HepG2 (cell line): Measurements from ENCODE around the gene CA10.

Experiments used
- HDAC2 ChIP-seq: sonication (generic); formaldehyde crosslinking; IDR thresholded peaks from 2 replicates; pipeline ENCODE4 v1.4.0; 2020; ENCODE audit warnings: missing genetic modification reagents
- MEIS2 ChIP-seq: sonication (generic); formaldehyde crosslinking; IDR thresholded peaks from 2 replicates; pipeline ENCODE4 v1.9.0; 2021; ENCODE audit warnings: mild to moderate bottlenecking, missing genetic modification reagents
- RAD21 ChIP-seq: fragments of 450-650 bp; formaldehyde crosslinking; IDR thresholded peaks from 2 replicates; pipeline ENCODE4 v1.5.0; 2020; ENCODE audit warnings: mild to moderate bottlenecking
- SIN3A ChIP-seq: IDR thresholded peaks from 2 replicates; pipeline ENCODE4 v1.6.1; 2011; ENCODE audit warnings: low read depth, mild to moderate bottlenecking, control low read depth, low read length, borderline replicate concordance
- SRF ChIP-seq: IDR thresholded peaks from 2 replicates; pipeline ENCODE4 v1.6.1; 2011; ENCODE audit warnings: mild to moderate bottlenecking, low read depth, low read length, moderate library complexity
- ZNF614 ChIP-seq: IDR thresholded peaks from 2 replicates; pipeline ENCODE4 v1.6.1; 2018; ENCODE audit warnings: missing biosample characterization, missing genetic modification reagents, inconsistent platforms, borderline replicate concordance
- TF ChIP-seq, protein P1 (sequence below): sonication (generic); formaldehyde crosslinking; IDR thresholded peaks from 2 replicates; pipeline ENCODE4 v1.4.0; 2020; ENCODE audit warnings: missing genetic modification reagents, borderline replicate concordance

DNA sequence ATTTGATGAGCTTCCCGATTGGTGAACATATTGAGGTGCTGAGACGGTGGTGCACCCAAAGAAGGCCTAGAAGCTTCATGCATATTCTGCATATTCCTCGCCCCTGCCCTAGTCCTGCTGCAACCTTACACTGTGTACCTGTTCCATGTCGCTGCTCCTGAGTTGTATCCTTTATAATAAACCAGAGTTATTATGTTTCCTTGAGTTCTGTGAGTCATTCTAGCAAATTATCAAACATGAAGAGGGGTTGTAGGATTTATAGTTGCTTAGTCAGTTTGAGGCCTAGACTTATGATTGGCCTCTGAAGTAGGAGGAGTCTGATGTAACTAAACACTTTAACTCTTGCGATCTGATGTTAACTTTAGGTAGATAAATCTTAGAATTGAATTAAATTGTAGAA lies 436.8 kb downstream of the CA10 start:
- TF ChIP-seq MEIS2 (CRISPR knock-in tag) (no peak), SIN3A (no peak), RAD21 (CRISPR knock-in tag) (no peak), SRF (no peak), HDAC2 (no peak), ZNF614 (CRISPR knock-in tag) (no peak)
- TF ChIP-seq, protein P1, sequence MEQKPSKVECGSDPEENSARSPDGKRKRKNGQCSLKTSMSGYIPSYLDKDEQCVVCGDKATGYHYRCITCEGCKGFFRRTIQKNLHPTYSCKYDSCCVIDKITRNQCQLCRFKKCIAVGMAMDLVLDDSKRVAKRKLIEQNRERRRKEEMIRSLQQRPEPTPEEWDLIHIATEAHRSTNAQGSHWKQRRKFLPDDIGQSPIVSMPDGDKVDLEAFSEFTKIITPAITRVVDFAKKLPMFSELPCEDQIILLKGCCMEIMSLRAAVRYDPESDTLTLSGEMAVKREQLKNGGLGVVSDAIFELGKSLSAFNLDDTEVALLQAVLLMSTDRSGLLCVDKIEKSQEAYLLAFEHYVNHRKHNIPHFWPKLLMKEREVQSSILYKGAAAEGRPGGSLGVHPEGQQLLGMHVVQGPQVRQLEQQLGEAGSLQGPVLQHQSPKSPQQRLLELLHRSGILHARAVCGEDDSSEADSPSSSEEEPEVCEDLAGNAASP, result no peak
